DMS153 treated with DMSO at 0.1 percent for 48 hours (cell line): ENCODE measurements around the gene SLC37A2.
"Not testable (repeated sequence)": the region's sequence is repeated elsewhere in the genome, so short reads cannot be mapped to it uniquely, and the experiment has no call there.

ENCODE experiments used
- DNase-seq: peaks from one replicate; lab custom pipeline; 2025; ENCODE audit not compliant: unreplicated experiment; lab: John Stamatoyannopoulos, UW

Gene SLC37A2

GRCh38 chr11:125062931-125063428 is at the start of gene SLC37A2:
Gene SLC37A2, plus strand, starts transcription at chr11:125063305. Its CDS starts 63 bp downstream, at chr11:125063368.
- no peak for DNase-seq

GRCh38 chr11:125016413-125016812 is 46.7 kb upstream of the SLC37A2 start:
- DNase-seq, result no peak

GRCh38 chr11:125020342-125020741 is 42.8 kb upstream of the SLC37A2 start:
- no peak for DNase-seq

GRCh38 chr11:125022551-125022950 is 40.6 kb upstream of the SLC37A2 start:
- no peak for DNase-seq

GRCh38 chr11:125025968-125026367 is 37.1 kb upstream of the SLC37A2 start:
- DNase-seq, result no peak

- DNase-seq, result not testable (repeated sequence)
Measured at GRCh38 chr11:125029431-125029830, 33.7 kb upstream of the SLC37A2 start.

- no peak for DNase-seq
Measured at GRCh38 chr11:125036933-125037332, 26.2 kb upstream of the SLC37A2 start.

GRCh38 chr11:125049164-125049792 is 13.8 kb upstream of the SLC37A2 start:
- DNase-seq, result no peak

GRCh38 chr11:125052047-125052446 is 11.1 kb upstream of the SLC37A2 start:
- DNase-seq, result no peak

- no peak for DNase-seq
Measured at GRCh38 chr11:125053167-125053566, 9.9 kb upstream of the SLC37A2 start.

GRCh38 chr11:125055107-125055715 is 7.9 kb upstream of the SLC37A2 start:
- DNase-seq, result no peak

- not testable (repeated sequence) for DNase-seq
Measured at GRCh38 chr11:125056111-125056510, 7.0 kb upstream of the SLC37A2 start.

- DNase-seq, result no peak
Measured at GRCh38 chr11:125056931-125057692, 6.0 kb upstream of the SLC37A2 start.

- DNase-seq, result no peak
Measured at GRCh38 chr11:125057693-125058016, 5.5 kb upstream of the SLC37A2 start.

GRCh38 chr11:125061281-125061680 is 1.8 kb upstream of the SLC37A2 start:
- no peak for DNase-seq

- DNase-seq, result no peak
Measured at GRCh38 chr11:125062218-125062930, 731 bp upstream of the SLC37A2 start.

GRCh38 chr11:125063429-125064043 is 431 bp downstream of the SLC37A2 start:
- no peak for DNase-seq

- no peak for DNase-seq
Measured at GRCh38 chr11:125064070-125064469, 965 bp downstream of the SLC37A2 start.

GRCh38 chr11:125068368-125068767 is 5.3 kb downstream of the SLC37A2 start:
- no peak for DNase-seq

- DNase-seq, result no peak
Measured at GRCh38 chr11:125069008-125069407, 5.9 kb downstream of the SLC37A2 start.

- no peak for DNase-seq
Measured at GRCh38 chr11:125069796-125070195, 6.7 kb downstream of the SLC37A2 start.
